Measurements from ENCODE around the gene ELL2. TPM values are rescaled to one million over a fixed set of nuclear protein-coding genes. Genes with fewer than 3 reads are reported as not detected.

ELL2 gene
- total and polyA plus RNA-seq, 2 of the 13 experiments (the other 11 are each of a cell fraction or from before 2014, with no cell fraction given) = 78.9 to 97.1 TPM

GRCh38 chr5:95996904-95997723 is 35.5 kb upstream of the ELL2 start (continued):
- 0 out of 2 replicates have a peak, but pooled peaks have one; percentile 43 for TF ChIP-seq ZNF710 (CRISPR knock-in tag; IDR thresholded peaks at IDR 0.05; ENCODE audit: borderline replicate concordance)
- no peak for TF ChIP-seq ZNF891 (CRISPR knock-in tag; IDR thresholded peaks at IDR 0.05)
- TF ChIP-seq NR1H2 (CRISPR knock-in tag; IDR thresholded peaks at IDR 0.05; ENCODE audit: borderline replicate concordance, low read depth) = no peak
- 0 out of 2 replicates have a peak, but pooled peaks have one; percentile 15 for TF ChIP-seq HNF1A (IDR thresholded peaks at IDR 0.05; ENCODE audit: low read depth)
- no peak for TF ChIP-seq HNF1A (CRISPR knock-in tag; IDR thresholded peaks at IDR 0.05; ENCODE audit: borderline replicate concordance)
- no peak for TF ChIP-seq KMT2A (CRISPR knock-in tag; IDR thresholded peaks at IDR 0.05)
- no peak for TF ChIP-seq ATAD3A (CRISPR knock-in tag; IDR thresholded peaks at IDR 0.05)
- no peak for TF ChIP-seq ZNF773 (CRISPR knock-in tag; IDR thresholded peaks at IDR 0.05; ENCODE audit: borderline replicate concordance)
- TF ChIP-seq SETDB1 (CRISPR knock-in tag; IDR thresholded peaks at IDR 0.05; ENCODE audit: borderline replicate concordance) = no peak
- TF ChIP-seq ZFP41 (CRISPR knock-in tag; IDR thresholded peaks at IDR 0.05; ENCODE audit: borderline replicate concordance) = no peak
- TF ChIP-seq ZBTB21 (CRISPR knock-in tag; IDR thresholded peaks at IDR 0.05) = no peak
- TF ChIP-seq, protein P1, sequence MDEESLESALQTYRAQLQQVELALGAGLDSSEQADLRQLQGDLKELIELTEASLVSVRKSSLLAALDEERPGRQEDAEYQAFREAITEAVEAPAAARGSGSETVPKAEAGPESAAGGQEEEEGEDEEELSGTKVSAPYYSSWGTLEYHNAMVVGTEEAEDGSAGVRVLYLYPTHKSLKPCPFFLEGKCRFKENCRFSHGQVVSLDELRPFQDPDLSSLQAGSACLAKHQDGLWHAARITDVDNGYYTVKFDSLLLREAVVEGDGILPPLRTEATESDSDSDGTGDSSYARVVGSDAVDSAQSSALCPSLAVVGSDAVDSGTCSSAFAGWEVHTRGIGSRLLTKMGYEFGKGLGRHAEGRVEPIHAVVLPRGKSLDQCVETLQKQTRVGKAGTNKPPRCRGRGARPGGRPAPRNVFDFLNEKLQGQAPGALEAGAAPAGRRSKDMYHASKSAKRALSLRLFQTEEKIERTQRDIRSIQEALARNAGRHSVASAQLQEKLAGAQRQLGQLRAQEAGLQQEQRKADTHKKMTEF (CRISPR knock-in tag; IDR thresholded peaks at IDR 0.05) = no peak; the same call in 1 of the 2 replicates
- TF ChIP-seq HES4 (CRISPR knock-in tag; IDR thresholded peaks at IDR 0.05; ENCODE audit: borderline replicate concordance) = no peak
- no peak for TF ChIP-seq SRSF4 (IDR thresholded peaks at IDR 0.05; ENCODE audit: low read depth, low read length, poor library complexity, severe bottlenecking)
- TF ChIP-seq, protein P2, sequence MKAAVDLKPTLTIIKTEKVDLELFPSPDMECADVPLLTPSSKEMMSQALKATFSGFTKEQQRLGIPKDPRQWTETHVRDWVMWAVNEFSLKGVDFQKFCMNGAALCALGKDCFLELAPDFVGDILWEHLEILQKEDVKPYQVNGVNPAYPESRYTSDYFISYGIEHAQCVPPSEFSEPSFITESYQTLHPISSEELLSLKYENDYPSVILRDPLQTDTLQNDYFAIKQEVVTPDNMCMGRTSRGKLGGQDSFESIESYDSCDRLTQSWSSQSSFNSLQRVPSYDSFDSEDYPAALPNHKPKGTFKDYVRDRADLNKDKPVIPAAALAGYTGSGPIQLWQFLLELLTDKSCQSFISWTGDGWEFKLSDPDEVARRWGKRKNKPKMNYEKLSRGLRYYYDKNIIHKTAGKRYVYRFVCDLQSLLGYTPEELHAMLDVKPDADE (CRISPR knock-in tag; IDR thresholded peaks at IDR 0.05) = no peak
- TF ChIP-seq ZMYM3 (CRISPR knock-in tag; IDR thresholded peaks at IDR 0.05) = peak; percentile 62
- TF ChIP-seq ZNF563 (CRISPR knock-in tag; IDR thresholded peaks at IDR 0.05) = no peak
- TF ChIP-seq ZFP37 (CRISPR knock-in tag; IDR thresholded peaks at IDR 0.05; ENCODE audit: borderline replicate concordance) = no peak
- no peak for TF ChIP-seq HOXA5 (CRISPR knock-in tag; IDR thresholded peaks at IDR 0.05)

Measured in HepG2 (cell line).